ENCODE measurements around the gene TMEM263.

DNA sequence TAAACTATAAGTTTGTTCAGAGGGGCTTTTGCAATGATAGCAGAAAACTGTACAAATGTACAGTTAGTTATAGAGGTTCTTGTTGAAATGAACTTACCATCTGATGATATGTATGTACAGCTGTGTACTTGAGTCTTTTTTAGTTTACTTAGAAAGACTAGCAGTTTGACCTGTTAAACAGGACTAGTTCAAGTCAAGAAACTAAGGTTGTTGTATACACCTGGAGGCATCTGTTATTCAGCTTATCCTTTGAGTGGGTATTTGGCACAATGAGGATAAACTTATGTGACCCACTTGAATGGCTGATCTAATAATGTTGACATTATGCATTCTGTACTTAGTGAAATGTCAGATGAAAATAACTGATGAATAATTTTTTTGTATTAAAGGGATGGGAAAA lies 17.8 kb downstream of the TMEM263 start:
- TF ChIP-seq, protein P1, sequence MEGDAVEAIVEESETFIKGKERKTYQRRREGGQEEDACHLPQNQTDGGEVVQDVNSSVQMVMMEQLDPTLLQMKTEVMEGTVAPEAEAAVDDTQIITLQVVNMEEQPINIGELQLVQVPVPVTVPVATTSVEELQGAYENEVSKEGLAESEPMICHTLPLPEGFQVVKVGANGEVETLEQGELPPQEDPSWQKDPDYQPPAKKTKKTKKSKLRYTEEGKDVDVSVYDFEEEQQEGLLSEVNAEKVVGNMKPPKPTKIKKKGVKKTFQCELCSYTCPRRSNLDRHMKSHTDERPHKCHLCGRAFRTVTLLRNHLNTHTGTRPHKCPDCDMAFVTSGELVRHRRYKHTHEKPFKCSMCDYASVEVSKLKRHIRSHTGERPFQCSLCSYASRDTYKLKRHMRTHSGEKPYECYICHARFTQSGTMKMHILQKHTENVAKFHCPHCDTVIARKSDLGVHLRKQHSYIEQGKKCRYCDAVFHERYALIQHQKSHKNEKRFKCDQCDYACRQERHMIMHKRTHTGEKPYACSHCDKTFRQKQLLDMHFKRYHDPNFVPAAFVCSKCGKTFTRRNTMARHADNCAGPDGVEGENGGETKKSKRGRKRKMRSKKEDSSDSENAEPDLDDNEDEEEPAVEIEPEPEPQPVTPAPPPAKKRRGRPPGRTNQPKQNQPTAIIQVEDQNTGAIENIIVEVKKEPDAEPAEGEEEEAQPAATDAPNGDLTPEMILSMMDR (conservative IDR thresholded peaks at IDR 0.05 in 1 of 2, IDR thresholded peaks at IDR 0.05 in 1 of 2; ENCODE audit: low read depth in 1 of 2, low read length in 2 of 2) = no peak
- TF ChIP-seq EZH2 (IDR thresholded peaks at IDR 0.05; ENCODE audit: low read length, missing control alignments) = no peak
